SK-N-SH treated with all-trans-retinoic acid at 6 μM for 48 hours (cell line): ENCODE data around the gene ERAP2.
A peak's percentile ranks its signal among the peaks of the same experiment; 100 is the strongest.

Experiments used
- ATAC-seq: fragments of 200-7000 bp; cut with Tn5 transposase; 3 replicates; pipeline ENCODE4 v1.9.1; 2020; ENCODE audit warnings: mild to moderate bottlenecking, moderate library complexity
- ARNTL ChIP-seq: fragments of 450-650 bp; formaldehyde crosslinking; IDR thresholded peaks from 2 replicates; pipeline ENCODE4 v1.5.0; 2020; ENCODE audit warnings: low read depth, mild to moderate bottlenecking, moderate library complexity, borderline replicate concordance
- BACH2 ChIP-seq: fragments of 250-450 bp; sonication (Bioruptor Pico); IDR thresholded peaks from 2 replicates; pipeline ENCODE4 v1.9.0; 2021; ENCODE audit warnings: mild to moderate bottlenecking, borderline replicate concordance
- CSDC2 ChIP-seq: fragments of 250-450 bp; sonication (Bioruptor Pico); IDR thresholded peaks from 2 replicates; pipeline ENCODE4 v1.5.0; 2020; ENCODE audit warnings: mild to moderate bottlenecking, moderate library complexity
- ESRRG ChIP-seq: fragments of 250-450 bp; sonication (Bioruptor Pico); IDR thresholded peaks from 2 replicates; pipeline ENCODE4 v1.6.1; 2021; ENCODE audit warnings: mild to moderate bottlenecking
- GLIS3 ChIP-seq: fragments of 250-450 bp; sonication (Bioruptor Pico); IDR thresholded peaks from 2 replicates; pipeline ENCODE4 v1.5.0; 2020; ENCODE audit warnings: mild to moderate bottlenecking, moderate library complexity
- ISL1 ChIP-seq: fragments of 250-450 bp; sonication (Bioruptor Pico); IDR thresholded peaks from 2 replicates; pipeline ENCODE4 v2.1.2; 2022; ENCODE audit warnings: mild to moderate bottlenecking, moderate library complexity
- OSR1 ChIP-seq: fragments of 250-450 bp; sonication (Bioruptor Pico); IDR thresholded peaks from 2 replicates; pipeline ENCODE4 v1.8.0; 2022; ENCODE audit warnings: moderate library complexity, mild to moderate bottlenecking, inconsistent platforms
- POU6F1 ChIP-seq: fragments of 250-450 bp; sonication (Bioruptor Pico); IDR thresholded peaks from 2 replicates; pipeline ENCODE4 v1.8.0; 2021; ENCODE audit warnings: low read depth, mild to moderate bottlenecking, moderate library complexity, borderline replicate concordance
- PPARA ChIP-seq: fragments of 250-450 bp; sonication (Bioruptor Pico); IDR thresholded peaks from 2 replicates; pipeline ENCODE4 v1.5.0; 2020; ENCODE audit warnings: mild to moderate bottlenecking, borderline replicate concordance
- RARB ChIP-seq: fragments of 250-450 bp; sonication (Bioruptor Pico); IDR thresholded peaks from 2 replicates; pipeline ENCODE4 v1.8.0; 2021; ENCODE audit warnings: mild to moderate bottlenecking, moderate library complexity
- SNAI2 ChIP-seq: fragments of 250-450 bp; sonication (Bioruptor Pico); IDR thresholded peaks from 2 replicates; pipeline ENCODE4 v1.5.0; 2020; ENCODE audit warnings: mild to moderate bottlenecking, moderate library complexity
- TCF4 ChIP-seq: fragments of 250-450 bp; sonication (Bioruptor Pico); IDR thresholded peaks from 2 replicates; pipeline ENCODE4 v1.8.0; 2021; ENCODE audit warnings: mild to moderate bottlenecking, moderate library complexity, borderline replicate concordance
- TOX ChIP-seq: fragments of 250-450 bp; sonication (Bioruptor Pico); IDR thresholded peaks from 2 replicates; pipeline ENCODE4 v1.8.0; 2021; ENCODE audit warnings: mild to moderate bottlenecking, moderate library complexity, borderline replicate concordance
- TSHZ2 ChIP-seq: fragments of 250-450 bp; sonication (Bioruptor Pico); IDR thresholded peaks from 2 replicates; pipeline ENCODE4 v1.5.0; 2020; ENCODE audit warnings: mild to moderate bottlenecking, moderate library complexity
- ZC3H10 ChIP-seq: fragments of 250-450 bp; sonication (Bioruptor Pico); IDR thresholded peaks from 2 replicates; pipeline ENCODE4 v1.5.1; 2021; ENCODE audit warnings: mild to moderate bottlenecking, moderate library complexity
- ZFP3 ChIP-seq: fragments of 250-450 bp; sonication (Bioruptor Pico); IDR thresholded peaks from 2 replicates; pipeline ENCODE4 v1.5.0; 2020; ENCODE audit warnings: mild to moderate bottlenecking, moderate library complexity
- ZFP30 ChIP-seq: fragments of 450-650 bp; formaldehyde crosslinking; IDR thresholded peaks from 2 replicates; pipeline ENCODE4 v1.5.0; 2022; ENCODE audit warnings: mild to moderate bottlenecking, moderate library complexity
- ZNF565 ChIP-seq: fragments of 450-650 bp; formaldehyde crosslinking; conservative IDR thresholded peaks from 2 replicates; pipeline ENCODE4 v1.5.0; 2020; ENCODE audit warnings: low read depth, mild to moderate bottlenecking, moderate library complexity
- ZNF70 ChIP-seq: fragments of 450-650 bp; formaldehyde crosslinking; IDR thresholded peaks from 2 replicates; pipeline ENCODE4 v1.5.0; 2020; ENCODE audit warnings: mild to moderate bottlenecking, moderate library complexity
- ZNF8 ChIP-seq: fragments of 450-650 bp; formaldehyde crosslinking; IDR thresholded peaks from 2 replicates; pipeline ENCODE4 v1.5.0; 2020; ENCODE audit warnings: mild to moderate bottlenecking, moderate library complexity
- TF ChIP-seq, protein P1 (sequence below): fragments of 250-450 bp; sonication (Bioruptor Pico); IDR thresholded peaks from 2 replicates; pipeline ENCODE4 v1.5.1; 2021; ENCODE audit warnings: mild to moderate bottlenecking, moderate library complexity
- TF ChIP-seq, protein P2 (sequence below): fragments of 250-450 bp; sonication (Bioruptor Pico); IDR thresholded peaks from 2 replicates; pipeline ENCODE4 v1.8.0; 2020; ENCODE audit warnings: mild to moderate bottlenecking, moderate library complexity, borderline replicate concordance
- TF ChIP-seq, protein P3 (sequence below): fragments of 250-450 bp; sonication (Bioruptor Pico); IDR thresholded peaks from 2 replicates; pipeline ENCODE4 v1.5.1; 2020; ENCODE audit warnings: low read depth, mild to moderate bottlenecking, moderate library complexity

ERAP2 gene

GRCh38 chr5:96876292-96876850 lies at the start of gene ERAP2:
Gene ERAP2 (plus strand): TSS chr5:96876500. CDS start chr5:96879686, 3,186 bp downstream.
- ATAC-seq, result peak; percentile 60

GRCh38 chr5:96829297-96829696 lies 47.0 kb upstream of the ERAP2 start:
- ATAC-seq, result no peak
- TF ChIP-seq ZC3H10 (CRISPR knock-in tag) (no peak), PPARA (CRISPR knock-in tag) (no peak), ARNTL (no peak), POU6F1 (CRISPR knock-in tag) (no peak), ESRRG (CRISPR knock-in tag) (no peak), TCF4 (peak; percentile 57; the same call in 1 of the 2 replicates), OSR1 (no peak), ISL1 (CRISPR knock-in tag) (peak; percentile 82), ZNF8 (CRISPR knock-in tag) (no peak), ZNF70 (CRISPR knock-in tag) (no peak), CSDC2 (CRISPR knock-in tag) (no peak), ZFP3 (CRISPR knock-in tag) (no peak), TSHZ2 (CRISPR knock-in tag) (no peak; the same call in 1 of the 2 replicates), GLIS3 (no peak), SNAI2 (peak; percentile 49; the same call in 1 of the 2 replicates), ZNF565 (CRISPR knock-in tag) (no peak), RARB (CRISPR knock-in tag) (no peak), ZFP30 (CRISPR knock-in tag) (no peak), BACH2 (CRISPR knock-in tag) (no peak), TOX (no peak)
- TF ChIP-seq, protein P1, sequence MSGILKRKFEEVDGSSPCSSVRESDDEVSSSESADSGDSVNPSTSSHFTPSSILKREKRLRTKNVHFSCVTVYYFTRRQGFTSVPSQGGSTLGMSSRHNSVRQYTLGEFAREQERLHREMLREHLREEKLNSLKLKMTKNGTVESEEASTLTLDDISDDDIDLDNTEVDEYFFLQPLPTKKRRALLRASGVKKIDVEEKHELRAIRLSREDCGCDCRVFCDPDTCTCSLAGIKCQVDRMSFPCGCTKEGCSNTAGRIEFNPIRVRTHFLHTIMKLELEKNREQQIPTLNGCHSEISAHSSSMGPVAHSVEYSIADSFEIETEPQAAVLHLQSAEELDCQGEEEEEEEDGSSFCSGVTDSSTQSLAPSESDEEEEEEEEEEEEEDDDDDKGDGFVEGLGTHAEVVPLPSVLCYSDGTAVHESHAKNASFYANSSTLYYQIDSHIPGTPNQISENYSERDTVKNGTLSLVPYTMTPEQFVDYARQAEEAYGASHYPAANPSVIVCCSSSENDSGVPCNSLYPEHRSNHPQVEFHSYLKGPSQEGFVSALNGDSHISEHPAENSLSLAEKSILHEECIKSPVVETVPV (CRISPR knock-in tag), result no peak
- TF ChIP-seq, protein P2, sequence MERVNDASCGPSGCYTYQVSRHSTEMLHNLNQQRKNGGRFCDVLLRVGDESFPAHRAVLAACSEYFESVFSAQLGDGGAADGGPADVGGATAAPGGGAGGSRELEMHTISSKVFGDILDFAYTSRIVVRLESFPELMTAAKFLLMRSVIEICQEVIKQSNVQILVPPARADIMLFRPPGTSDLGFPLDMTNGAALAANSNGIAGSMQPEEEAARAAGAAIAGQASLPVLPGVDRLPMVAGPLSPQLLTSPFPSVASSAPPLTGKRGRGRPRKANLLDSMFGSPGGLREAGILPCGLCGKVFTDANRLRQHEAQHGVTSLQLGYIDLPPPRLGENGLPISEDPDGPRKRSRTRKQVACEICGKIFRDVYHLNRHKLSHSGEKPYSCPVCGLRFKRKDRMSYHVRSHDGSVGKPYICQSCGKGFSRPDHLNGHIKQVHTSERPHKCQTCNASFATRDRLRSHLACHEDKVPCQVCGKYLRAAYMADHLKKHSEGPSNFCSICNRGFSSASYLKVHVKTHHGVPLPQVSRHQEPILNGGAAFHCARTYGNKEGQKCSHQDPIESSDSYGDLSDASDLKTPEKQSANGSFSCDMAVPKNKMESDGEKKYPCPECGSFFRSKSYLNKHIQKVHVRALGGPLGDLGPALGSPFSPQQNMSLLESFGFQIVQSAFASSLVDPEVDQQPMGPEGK, result no peak
- TF ChIP-seq, protein P3, sequence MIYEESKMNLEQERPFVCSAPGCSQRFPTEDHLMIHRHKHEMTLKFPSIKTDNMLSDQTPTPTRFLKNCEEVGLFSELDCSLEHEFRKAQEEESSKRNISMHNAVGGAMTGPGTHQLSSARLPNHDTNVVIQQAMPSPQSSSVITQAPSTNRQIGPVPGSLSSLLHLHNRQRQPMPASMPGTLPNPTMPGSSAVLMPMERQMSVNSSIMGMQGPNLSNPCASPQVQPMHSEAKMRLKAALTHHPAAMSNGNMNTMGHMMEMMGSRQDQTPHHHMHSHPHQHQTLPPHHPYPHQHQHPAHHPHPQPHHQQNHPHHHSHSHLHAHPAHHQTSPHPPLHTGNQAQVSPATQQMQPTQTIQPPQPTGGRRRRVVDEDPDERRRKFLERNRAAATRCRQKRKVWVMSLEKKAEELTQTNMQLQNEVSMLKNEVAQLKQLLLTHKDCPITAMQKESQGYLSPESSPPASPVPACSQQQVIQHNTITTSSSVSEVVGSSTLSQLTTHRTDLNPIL, result no peak
- TF ChIP-seq, all 23 proteins: peak for 3

More at GRCh38 chr5:96876292-96876850, at the start of gene ERAP2:
- TF ChIP-seq ESRRG (CRISPR knock-in tag), result no peak
- TF ChIP-seq GLIS3, result no peak

DNA sequence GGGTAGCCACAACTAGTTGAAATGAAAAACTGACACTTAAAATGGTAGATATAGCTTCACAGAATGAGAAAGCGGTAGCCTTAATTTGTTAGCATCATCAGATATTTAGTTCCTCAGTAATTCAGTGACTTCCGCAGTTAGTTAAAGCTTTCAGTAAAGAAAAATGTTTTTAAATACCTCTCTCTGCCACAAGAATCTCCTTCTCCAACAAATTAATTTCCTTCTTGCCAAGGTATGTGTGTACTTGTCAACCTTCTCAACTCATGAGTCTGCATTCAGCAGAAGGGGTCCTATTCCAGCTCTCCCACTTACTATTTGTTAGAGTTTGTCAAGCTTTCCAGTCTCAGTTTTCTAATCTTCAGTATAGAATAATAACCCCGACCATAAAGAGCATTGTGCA lies 42.3 kb upstream of the ERAP2 start:
- TF ChIP-seq ZC3H10 (CRISPR knock-in tag), result no peak
- TF ChIP-seq, protein P1 (CRISPR knock-in tag), result no peak
- TF ChIP-seq ZNF565 (CRISPR knock-in tag), result no peak
- TF ChIP-seq, protein P2, result no peak
- no peak for TF ChIP-seq ZFP30 (CRISPR knock-in tag)
- TF ChIP-seq RARB (CRISPR knock-in tag), result no peak
- no peak for ATAC-seq
